GM12865 (cell line): ENCODE measurements around the gene HUWE1.

Experiments
- DNase-seq: peaks from one replicate; pipeline ENCODE4 v3.0.0; 2010; ENCODE audit warnings: low read depth
- H3K4me3 ChIP-seq: 2 replicates; pipeline ENCODE4 v1.5.1; 2011; ENCODE audit warnings: mild to moderate bottlenecking, low read depth, low read length, control low read depth
- TF ChIP-seq, protein P1 (sequence below): IDR thresholded peaks from 2 replicates; pipeline ENCODE4 v1.5.1; 2011; ENCODE audit warnings: low read length, control low read depth, low read depth, inconsistent platforms; ENCODE audit not compliant: insufficient read depth; ENCODE audit errors: missing control alignments

The HUWE1 gene

GRCh38 chrX:53674581-53674980, 11.9 kb downstream of the HUWE1 start:
- no peak for DNase-seq
- no peak overlapping the region for H3K4me3 ChIP-seq
- TF ChIP-seq, protein P1, sequence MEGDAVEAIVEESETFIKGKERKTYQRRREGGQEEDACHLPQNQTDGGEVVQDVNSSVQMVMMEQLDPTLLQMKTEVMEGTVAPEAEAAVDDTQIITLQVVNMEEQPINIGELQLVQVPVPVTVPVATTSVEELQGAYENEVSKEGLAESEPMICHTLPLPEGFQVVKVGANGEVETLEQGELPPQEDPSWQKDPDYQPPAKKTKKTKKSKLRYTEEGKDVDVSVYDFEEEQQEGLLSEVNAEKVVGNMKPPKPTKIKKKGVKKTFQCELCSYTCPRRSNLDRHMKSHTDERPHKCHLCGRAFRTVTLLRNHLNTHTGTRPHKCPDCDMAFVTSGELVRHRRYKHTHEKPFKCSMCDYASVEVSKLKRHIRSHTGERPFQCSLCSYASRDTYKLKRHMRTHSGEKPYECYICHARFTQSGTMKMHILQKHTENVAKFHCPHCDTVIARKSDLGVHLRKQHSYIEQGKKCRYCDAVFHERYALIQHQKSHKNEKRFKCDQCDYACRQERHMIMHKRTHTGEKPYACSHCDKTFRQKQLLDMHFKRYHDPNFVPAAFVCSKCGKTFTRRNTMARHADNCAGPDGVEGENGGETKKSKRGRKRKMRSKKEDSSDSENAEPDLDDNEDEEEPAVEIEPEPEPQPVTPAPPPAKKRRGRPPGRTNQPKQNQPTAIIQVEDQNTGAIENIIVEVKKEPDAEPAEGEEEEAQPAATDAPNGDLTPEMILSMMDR: no peak

DNA sequence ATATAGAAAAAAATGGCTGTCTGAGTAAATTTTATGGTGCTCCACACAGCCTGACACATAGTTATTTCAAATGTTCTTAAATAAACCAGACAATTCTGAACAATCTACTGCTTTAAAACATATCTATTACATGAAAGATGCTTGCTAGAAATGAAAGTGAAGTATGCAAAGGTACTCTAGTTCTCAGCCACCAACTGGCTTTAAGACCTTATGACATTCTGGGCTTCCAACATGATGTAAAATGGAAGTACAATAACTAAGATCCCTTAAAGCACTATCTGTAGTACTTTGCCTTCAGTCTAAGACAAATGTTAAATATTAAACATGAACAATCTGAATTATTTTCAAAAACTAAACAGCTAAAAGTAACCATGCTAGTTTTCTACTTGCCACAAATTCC, 17.3 kb downstream of the HUWE1 start:
- peak; percentile 35 for DNase-seq
- H3K4me3 ChIP-seq: no peak overlapping the region
- TF ChIP-seq, protein P1: no peak

GRCh38 chrX:53666171-53666570, 20.3 kb downstream of the HUWE1 start:
- TF ChIP-seq, protein P1: no peak
- DNase-seq: no peak
- H3K4me3 ChIP-seq: no peak overlapping the region

DNA sequence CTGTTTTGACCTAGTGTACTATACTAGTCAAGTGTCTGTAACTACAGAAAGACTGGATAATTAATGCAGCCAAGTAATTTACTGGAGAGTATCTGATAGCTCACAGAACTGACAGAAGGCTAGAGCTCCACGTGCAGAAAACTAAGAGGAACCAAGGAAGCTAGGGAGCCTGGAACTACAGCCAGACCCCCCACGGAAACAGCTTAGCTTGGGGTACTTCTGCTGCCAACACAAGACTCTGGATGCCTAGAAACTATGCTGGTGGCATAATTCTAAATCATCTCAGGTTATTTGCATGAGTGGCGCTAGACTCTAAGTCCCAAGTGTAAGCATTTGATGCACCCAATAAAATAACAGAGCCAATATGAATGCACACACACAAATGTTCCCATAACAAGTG, 26.5 kb downstream of the HUWE1 start:
- TF ChIP-seq, protein P1: no peak
- DNase-seq: no peak
- no peak overlapping the region for H3K4me3 ChIP-seq

DNA sequence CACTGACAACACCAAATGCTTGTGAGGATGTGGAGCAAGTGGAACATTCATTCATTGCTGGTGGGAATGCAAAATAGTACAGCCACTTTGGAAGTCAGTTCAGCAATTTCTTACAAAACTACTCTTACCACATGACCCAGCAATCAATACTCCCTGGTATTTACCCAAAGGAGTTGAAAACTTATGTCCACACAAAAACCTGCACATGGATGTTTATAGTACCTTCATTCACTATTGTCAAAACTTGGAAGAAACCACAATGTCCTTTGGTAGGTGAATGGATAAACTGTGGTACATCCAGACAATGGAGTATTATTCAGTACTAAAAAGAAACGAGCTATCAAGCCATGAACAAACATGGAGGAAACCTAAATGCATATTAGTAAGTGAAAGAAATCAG, 27.5 kb downstream of the HUWE1 start:
- TF ChIP-seq, protein P1: no peak
- DNase-seq: no peak
- H3K4me3 ChIP-seq: no peak overlapping the region

DNA sequence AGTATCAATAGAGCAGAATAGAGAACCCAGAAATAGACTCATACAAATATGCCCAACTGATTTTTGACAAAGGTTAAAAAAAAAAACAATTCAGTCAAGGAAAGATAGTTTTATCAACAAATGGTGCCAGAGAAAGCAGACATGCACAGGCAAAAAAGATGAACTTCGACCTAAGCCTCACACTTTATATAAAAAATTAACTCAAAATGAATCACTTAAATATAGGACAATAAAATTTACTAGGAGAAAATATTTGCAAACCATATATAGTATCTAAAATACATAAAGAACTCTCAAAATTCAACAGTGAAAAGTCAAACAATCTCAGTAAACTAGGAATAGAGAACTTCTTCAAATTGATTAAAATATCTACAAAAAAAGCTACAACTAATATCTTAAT, 29.7 kb downstream of the HUWE1 start:
- no peak for DNase-seq
- H3K4me3 ChIP-seq: no peak overlapping the region
- TF ChIP-seq, protein P1: no peak

- H3K4me3 ChIP-seq: no peak overlapping the region
- TF ChIP-seq, protein P1: no peak
- no peak for DNase-seq
These were observed 32.1 kb downstream of the HUWE1 start for GRCh38 chrX:53654376-53654775.
